ENCODE results near the gene KLK14.

Gene KLK14

DNA sequence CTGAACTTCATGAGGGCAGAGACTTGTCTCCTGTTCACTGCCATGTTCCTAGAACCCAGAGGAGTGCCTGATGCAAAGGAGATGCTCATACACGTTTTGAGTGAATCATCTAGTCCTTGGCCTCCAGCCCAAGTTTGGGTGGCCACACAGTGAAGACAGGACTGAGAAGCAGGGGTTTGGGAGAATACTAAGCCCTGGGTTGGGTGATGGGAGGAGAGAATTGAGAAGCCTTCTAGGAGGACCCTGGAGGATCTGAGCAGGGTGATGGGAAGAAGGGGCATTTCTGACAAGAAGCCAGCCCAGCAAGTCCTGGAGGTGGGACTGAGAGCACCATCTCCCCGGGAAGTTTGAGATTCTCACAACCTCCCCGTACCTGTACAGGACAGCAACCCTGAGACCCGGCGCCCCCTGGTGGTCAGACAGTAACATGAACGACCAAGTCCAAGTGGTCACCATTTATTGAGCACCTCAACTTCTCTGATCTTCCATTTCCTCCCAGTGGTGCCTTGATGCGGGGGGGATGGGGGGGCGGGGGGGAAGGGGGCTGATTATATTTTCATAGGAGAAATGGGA is 14.6 kb upstream of the KLK14 start:
- DNase-seq (ENCODE audit: low read depth) = peak; percentile 77
- TF ChIP-seq CTCF (conservative IDR thresholded peaks at IDR 0.05; ENCODE audit: control insufficient read depth, insufficient read depth, low read depth, low read length) = peak; percentile 60
- no peak overlapping the region for H3K4me3 ChIP-seq (ENCODE audit: control insufficient read depth, low read depth, low read length)

DNA sequence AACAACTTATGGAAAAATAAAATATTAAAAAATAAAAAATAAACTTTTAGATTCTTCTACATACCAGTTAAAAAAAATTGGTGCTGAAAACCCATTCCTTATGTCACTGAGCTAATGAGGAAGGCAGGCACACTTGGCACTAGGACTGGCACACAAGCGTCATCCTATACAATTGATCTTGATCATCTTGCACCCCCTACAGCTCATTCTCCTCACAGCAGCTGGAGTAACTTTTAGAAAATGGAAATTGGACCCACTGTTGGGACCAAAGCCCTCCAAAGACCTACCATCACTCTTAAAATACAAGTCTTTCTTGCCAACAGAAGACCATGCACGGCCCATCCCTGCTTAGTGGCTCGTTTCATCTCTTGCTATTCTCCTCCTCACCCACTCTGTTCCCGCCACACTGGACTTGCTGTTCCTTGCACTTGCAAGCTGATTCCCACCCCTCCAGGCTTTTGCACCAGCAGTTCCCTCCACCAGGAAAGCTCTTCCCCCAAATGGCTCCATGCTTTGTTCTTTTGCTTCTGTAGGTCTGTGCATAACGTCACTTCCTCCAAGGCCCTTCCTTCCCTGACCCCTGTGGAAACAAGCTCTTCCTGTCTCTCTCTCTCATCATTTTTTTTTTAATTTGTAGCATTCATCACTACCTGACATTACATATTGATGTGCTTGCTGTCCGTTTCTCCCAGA is 13.9 kb upstream of the KLK14 start:
- DNase-seq (ENCODE audit: low read depth) = peak; percentile 12
- H3K4me3 ChIP-seq (ENCODE audit: control insufficient read depth, low read depth, low read length) = no peak overlapping the region
- TF ChIP-seq CTCF (conservative IDR thresholded peaks at IDR 0.05; ENCODE audit: control insufficient read depth, insufficient read depth, low read depth, low read length) = peak; percentile 26

DNA sequence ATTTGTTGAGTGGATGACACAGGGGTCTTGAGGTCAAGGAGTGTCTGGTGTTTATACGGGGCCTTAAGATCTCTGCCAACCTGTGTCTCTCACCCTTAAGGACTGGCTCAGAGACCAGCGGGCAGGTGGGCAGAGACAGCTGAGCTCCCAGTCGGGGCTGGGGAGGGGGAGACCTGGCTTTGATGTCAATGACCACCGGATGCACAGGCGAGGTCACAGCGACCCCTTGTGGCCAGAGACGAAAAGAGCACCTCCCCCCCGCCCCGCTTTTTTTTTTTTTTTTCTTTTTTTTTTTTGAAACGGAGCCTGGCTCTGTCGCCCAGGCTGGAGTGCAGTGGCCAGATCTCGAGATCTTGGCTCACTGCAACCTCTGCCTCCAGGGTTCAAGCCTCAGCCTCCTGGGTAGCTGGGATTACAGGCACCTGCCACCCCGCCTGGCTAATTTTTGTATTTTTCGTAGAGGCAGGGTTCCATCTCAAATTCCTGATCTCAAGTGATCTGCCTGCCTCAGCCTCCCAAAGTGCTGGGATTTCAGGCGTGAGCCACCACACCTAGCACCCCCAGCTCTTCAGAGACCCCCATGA is 12.1 kb upstream of the KLK14 start:
- peak; percentile 59 for TF ChIP-seq CTCF (conservative IDR thresholded peaks at IDR 0.05; ENCODE audit: control insufficient read depth, insufficient read depth, low read depth, low read length)
- no peak for DNase-seq (ENCODE audit: low read depth)
- H3K4me3 ChIP-seq (ENCODE audit: control insufficient read depth, low read depth, low read length) = no peak overlapping the region

GRCh38 chr19:51093510-51094345 is 11.0 kb upstream of the KLK14 start:
- DNase-seq (ENCODE audit: low read depth) = no peak
- no peak overlapping the region for H3K4me3 ChIP-seq (ENCODE audit: control insufficient read depth, low read depth, low read length)
- TF ChIP-seq CTCF (conservative IDR thresholded peaks at IDR 0.05; ENCODE audit: control insufficient read depth, insufficient read depth, low read depth, low read length) = no peak

- no peak overlapping the region for H3K4me3 ChIP-seq (ENCODE audit: control insufficient read depth, low read depth, low read length)
- no peak for DNase-seq (ENCODE audit: low read depth)
- no peak for TF ChIP-seq CTCF (conservative IDR thresholded peaks at IDR 0.05; ENCODE audit: control insufficient read depth, insufficient read depth, low read depth, low read length)
These were observed 10.4 kb upstream of the KLK14 start for GRCh38 chr19:51093101-51093500.

Data from fibroblast of mammary gland (primary cell).